Neural cell (in vitro differentiated cells): ENCODE data around the gene IL9. TPM values are rescaled to one million over a fixed set of nuclear protein-coding genes. Genes with fewer than 3 reads are reported as not detected.

Experiments used
- H2AFZ ChIP-seq: fragments of 200-600, 300-800 bp; sonication (generic), shearing (Covaris generic); 2 replicates; pipeline ENCODE4 v1.6.0; 2014; ENCODE audit warnings: low read depth, mild to moderate bottlenecking, antibody characterized with exemption, low read length, moderate library complexity
- H3F3A ChIP-seq: fragments of 200-600 bp; shearing (Covaris generic); 2 replicates; pipeline ENCODE4 v1.6.1; 2016; ENCODE audit warnings: mild to moderate bottlenecking, moderate library complexity, mixed read lengths, antibody characterized with exemption, low read length; ENCODE audit not compliant: insufficient read depth, poor library complexity, severe bottlenecking
- H3K27ac ChIP-seq: fragments of 200-600, 300-800 bp; sonication (generic), shearing (Covaris generic); 2 replicates; pipeline ENCODE4 v1.5.1; 2014; ENCODE audit warnings: mild to moderate bottlenecking, low read length, moderate library complexity
- H3K27me3 ChIP-seq: fragments of 300-800, 200-600 bp; sonication (generic), shearing (Covaris generic); 2 replicates; pipeline ENCODE4 v1.6.0; 2014; ENCODE audit warnings: mild to moderate bottlenecking, low read depth, low read length, moderate library complexity; ENCODE audit not compliant: insufficient read depth
- H3K36me3 ChIP-seq: fragments of 300-800, 200-600 bp; sonication (generic), shearing (Covaris generic); 2 replicates; pipeline ENCODE4 v1.5.1; 2014; ENCODE audit warnings: mild to moderate bottlenecking, antibody characterized with exemption, low read length, moderate library complexity; ENCODE audit not compliant: insufficient read depth
- H3K4me2 ChIP-seq: fragments of 300-800, 200-600 bp; sonication (generic), shearing (Covaris generic); 2 replicates; pipeline ENCODE4 v1.6.0; 2014; ENCODE audit warnings: mild to moderate bottlenecking, low read length
- H3K4me3 ChIP-seq: fragments of 300-800, 200-600 bp; sonication (generic), shearing (Covaris generic); 2 replicates; pipeline ENCODE4 v1.5.1; 2014; ENCODE audit warnings: mild to moderate bottlenecking, low read length, moderate library complexity
- H3K79me2 ChIP-seq: fragments of 200-600 bp; shearing (Covaris generic); replicated peaks from 2 replicates; pipeline ENCODE4 v1.6.0; 2014; ENCODE audit warnings: mild to moderate bottlenecking, low read length, moderate library complexity; ENCODE audit not compliant: insufficient read depth
- H3K9ac ChIP-seq: fragments of 300-800, 200-600 bp; sonication (generic), shearing (Covaris generic); 2 replicates; pipeline ENCODE4 v1.6.1; 2016; ENCODE audit warnings: mild to moderate bottlenecking, low read length, mixed read lengths
- H3K9me2 ChIP-seq: fragments of 200-600 bp; shearing (Covaris generic); 2 replicates; pipeline ENCODE4 v1.6.1; 2016; ENCODE audit warnings: mild to moderate bottlenecking, low read length, mixed read lengths; ENCODE audit not compliant: insufficient read depth
- H3K9me3 ChIP-seq: fragments of 200-600, 300-800 bp; sonication (generic), shearing (Covaris generic); 2 replicates; pipeline ENCODE4 v1.6.1; 2016; ENCODE audit warnings: mild to moderate bottlenecking, mixed run types, low read length, moderate library complexity, mixed read lengths
- H4K20me1 ChIP-seq: fragments of 200-600 bp; shearing (Covaris generic); 2 replicates; pipeline ENCODE4 v1.6.1; 2016; ENCODE audit warnings: mild to moderate bottlenecking, mixed run types; ENCODE audit not compliant: insufficient read depth
- CTCF ChIP-seq: fragments of 450-650 bp; IDR thresholded peaks from 2 replicates; pipeline ENCODE4 v1.5.1; 2014; ENCODE audit warnings: antibody characterized with exemption, mild to moderate bottlenecking, moderate library complexity; ENCODE audit not compliant: poor library complexity, severe bottlenecking
- EP300 ChIP-seq: fragments of 450-650 bp; conservative IDR thresholded peaks from 2 replicates; pipeline ENCODE4 v1.6.1; 2014; ENCODE audit warnings: antibody characterized with exemption, mild to moderate bottlenecking, moderate library complexity; ENCODE audit not compliant: poor library complexity, severe bottlenecking
- EZH2 ChIP-seq: fragments of 200-600, 300-800 bp; shearing (Covaris generic), sonication (generic); IDR thresholded peaks from 2 replicates; pipeline ENCODE4 v1.6.1; 2014; ENCODE audit warnings: antibody characterized with exemption, low read length, borderline replicate concordance, mild to moderate bottlenecking; ENCODE audit not compliant: insufficient read depth, poor library complexity, severe bottlenecking
- MXI1 ChIP-seq: fragments of 450-650 bp; conservative IDR thresholded peaks from 2 replicates; pipeline ENCODE4 v1.6.1; 2014; ENCODE audit warnings: antibody characterized with exemption, mild to moderate bottlenecking; ENCODE audit not compliant: poor library complexity, severe bottlenecking
- POLR2AphosphoS5 ChIP-seq: IDR thresholded peaks from 2 replicates; pipeline ENCODE4 v1.6.1; 2012
- RAD21 ChIP-seq: fragments of 450-650 bp; conservative IDR thresholded peaks from 2 replicates; pipeline ENCODE4 v1.6.1; 2014; ENCODE audit warnings: antibody characterized with exemption, mild to moderate bottlenecking, moderate library complexity
- REST ChIP-seq: IDR thresholded peaks from 2 replicates; pipeline ENCODE4 v1.6.1; 2012; ENCODE audit warnings: borderline replicate concordance
- SMC3 ChIP-seq: fragments of 450-650 bp; conservative IDR thresholded peaks from 2 replicates; pipeline ENCODE4 v1.6.1; 2014; ENCODE audit warnings: antibody characterized with exemption, mild to moderate bottlenecking, moderate library complexity; ENCODE audit not compliant: poor library complexity
- TAF1 ChIP-seq: IDR thresholded peaks from 2 replicates; pipeline ENCODE4 v1.6.1; 2012; ENCODE audit warnings: low read depth
- polyA minus RNA-seq: library from RNA; depleted of rRNA, polyadenylated mRNA; stranded (reverse); fragments of >200 nt; gene quantifications from 2 replicates; pipeline ENCODE4 v1.2.3, GENCODE V29; 2014
- polyA plus RNA-seq: library from polyadenylated mRNA; depleted of rRNA; stranded (reverse); fragments of >200 nt; gene quantifications from 2 replicates; pipeline ENCODE4 v1.2.3, GENCODE V29; 2014

The IL9 gene
- polyA plus RNA-seq = not detected in 2 replicates
- not detected in 2 replicates for polyA minus RNA-seq

GRCh38 chr5:135895474-135896006 lies at the start of gene IL9:
Gene IL9 (minus strand): TSS chr5:135895841. CDS start chr5:135895816, 25 bp downstream.
- H3K27ac ChIP-seq = no peak within 1 kb of the TSS
- H3K79me2 ChIP-seq = no peaks in the 10 kb centered on the region
- H3K9me3 ChIP-seq = no peaks in the 10 kb centered on the region
- no peak within 1 kb of the TSS for H3K4me2 ChIP-seq
- no peaks in the 10 kb centered on the region for H3K36me3 ChIP-seq
- H3K4me3 ChIP-seq = no peak within 1 kb of the TSS
- no peaks in the 10 kb centered on the region for H3K9me2 ChIP-seq
- H4K20me1 ChIP-seq = no peaks in the 10 kb centered on the region
- TF ChIP-seq SMC3 = no peak
- no peak for TF ChIP-seq MXI1
- no peak for TF ChIP-seq EZH2
- no peak for TF ChIP-seq POLR2AphosphoS5
- no peak for TF ChIP-seq TAF1
- no peak for TF ChIP-seq REST
- no peak for TF ChIP-seq RAD21
- TF ChIP-seq EP300 = no peak
- TF ChIP-seq CTCF = no peak
- no peaks in the 10 kb centered on the region for H3F3A ChIP-seq
- H3K9ac ChIP-seq = no peak within 1 kb of the TSS
- H3K27me3 ChIP-seq = no peaks in the 10 kb centered on the region
- H2AFZ ChIP-seq = no peak within 1 kb of the TSS

- Histone ChIP-seq H3K36me3 (no peaks in the 10 kb centered on the region), H3F3A (no peaks in the 10 kb centered on the region), H3K9me2 (no peaks in the 10 kb centered on the region), H4K20me1 (no peaks in the 10 kb centered on the region), H3K27me3 (no peaks in the 10 kb centered on the region), H3K9ac (no peak overlapping the region), H3K4me3 (no peak overlapping the region), H3K79me2 (no peaks in the 10 kb centered on the region), H3K4me2 (no peak overlapping the region), H3K9me3 (no peaks in the 10 kb centered on the region), H2AFZ (no peak overlapping the region), H3K27ac (no peak overlapping the region)
- TF ChIP-seq SMC3 (peak; percentile 91), EP300 (no peak), TAF1 (no peak), RAD21 (peak; percentile 89), REST (no peak), MXI1 (no peak), EZH2 (no peak), CTCF (peak; percentile 88), POLR2AphosphoS5 (no peak)
Measured at GRCh38 chr5:135944967-135945560, 49.4 kb upstream of the IL9 start.
